ACHN (cell line): Measurements from ENCODE around the gene C11orf68.

Experiments
- DNase-seq: peaks from one replicate; pipeline ENCODE4 v3.0.0-alpha.2; 2015
- in situ Hi-C: cut with HindIII; loops from 2 replicates; pipeline ENCODE4 v1.10.0; 2017; ENCODE audit warnings: low sequenced_read_pairs, low pct_ligation_motif_present, low pct_unique_long_range_greater_than_20kb

Gene C11orf68

GRCh38 chr11:65883058-65883761 lies 35.7 kb downstream of the C11orf68 start:
- in situ Hi-C loops: no loop called here

GRCh38 chr11:65882120-65883057 lies 36.5 kb downstream of the C11orf68 start:
- DNase-seq: no peak
- in situ Hi-C loops: no loop called here

More at GRCh38 chr11:65883058-65883761, 35.7 kb downstream of the C11orf68 start:
- DNase-seq: no peak

- in situ Hi-C loops: no loop called here
- no peak for DNase-seq
Measured at GRCh38 chr11:65880844-65881421, 37.9 kb downstream of the C11orf68 start.

GRCh38 chr11:65880027-65880426 lies 38.8 kb downstream of the C11orf68 start:
- in situ Hi-C loops: no loop called here

GRCh38 chr11:65879617-65880016 lies 39.2 kb downstream of the C11orf68 start, which contains the start of gene CTSW:
Gene CTSW, plus strand, starts transcription at chr11:65879837. Its CDS starts 18 bp downstream, at chr11:65879855.
- in situ Hi-C loops: no loop called here
- DNase-seq: no peak

More at GRCh38 chr11:65880027-65880426, 38.8 kb downstream of the C11orf68 start:
- no peak for DNase-seq

GRCh38 chr11:65873318-65874156 lies 45.3 kb downstream of the C11orf68 start:
- in situ Hi-C loops: no loop called here
- DNase-seq: peak; percentile 87

- DNase-seq: peak; percentile 47
- in situ Hi-C loops: no loop called here
Measured at GRCh38 chr11:65872586-65873317, 46.1 kb downstream of the C11orf68 start, which contains the start of gene EFEMP2. Gene EFEMP2, minus strand, starts transcription at chr11:65872800. Its CDS starts 446 bp downstream, at chr11:65872354.

GRCh38 chr11:65871811-65872548 lies 46.9 kb downstream of the C11orf68 start:
- DNase-seq: peak; percentile 40
- in situ Hi-C loops: no loop called here

- no peak for DNase-seq
- in situ Hi-C loops: no loop called here
Measured at GRCh38 chr11:65870706-65871681, 47.9 kb downstream of the C11orf68 start.

GRCh38 chr11:65870307-65870658 lies 48.6 kb downstream of the C11orf68 start:
- in situ Hi-C loops: no loop called here
- DNase-seq: no peak

GRCh38 chr11:65869643-65870306 lies 49.1 kb downstream of the C11orf68 start:
- DNase-seq: no peak
- in situ Hi-C loops: no loop called here

- DNase-seq: no peak
- in situ Hi-C loops: no loop called here
Measured at GRCh38 chr11:65868907-65869306, 50.0 kb downstream of the C11orf68 start.

- DNase-seq: no peak
- in situ Hi-C loops: no loop called here
Measured at GRCh38 chr11:65868076-65868667, 50.7 kb downstream of the C11orf68 start.

GRCh38 chr11:65867284-65868071 lies 51.4 kb downstream of the C11orf68 start:
- in situ Hi-C loops: no loop called here
- DNase-seq: no peak
